A673 (cell line): Measurements from ENCODE around the gene MMS22L. TPM values are rescaled to one million over a fixed set of nuclear protein-coding genes. Genes with fewer than 3 reads are reported as not detected.

Experiments used
- BruUV-seq: library from RNA; stranded (reverse); fragments of 400-500 nt; replicated peaks from 2 replicates; lab custom pipeline; 2021; lab: Mats Ljungman, UMichigan
- CTCF ChIA-PET: fragments of 300-600 bp; sonication (Branson Sonifier 250); formaldehyde crosslinking; loops from one replicate; lab custom pipeline; 2022; ENCODE audit warnings: antibody characterized with exemption; lab: Charles Lee
- POLR2A ChIA-PET: fragments of 300-600 bp; sonication (Branson Sonifier 250); formaldehyde crosslinking; loops from one replicate; lab custom pipeline; 2022; ENCODE audit warnings: antibody characterized with exemption; ENCODE audit not compliant: low non-redundant PET; lab: Charles Lee
- DNase-seq: peaks from one replicate; pipeline ENCODE4 v3.0.0-alpha.2; 2015; ENCODE audit warnings: low spot score
- H3K27ac ChIP-seq: fragments of 200-600 bp; sonication (generic); 2 replicates; pipeline ENCODE4 v1.5.1; 2016; ENCODE audit warnings: mixed run types, low read depth, mild to moderate bottlenecking, mixed read lengths, antibody characterized with exemption, low read length; ENCODE audit not compliant: poor library complexity, severe bottlenecking
- H3K27me3 ChIP-seq: fragments of 200-600 bp; sonication (generic); replicated peaks from 2 replicates; pipeline ENCODE4 v1.6.1; 2017; ENCODE audit warnings: mixed run types, low read depth, mild to moderate bottlenecking, mixed read lengths, antibody characterized with exemption, low read length; ENCODE audit not compliant: insufficient read depth, poor library complexity
- H3K36me3 ChIP-seq: fragments of 200-600 bp; sonication (generic); 2 replicates; pipeline ENCODE4 v1.6.1; 2016; ENCODE audit warnings: mixed run types, mild to moderate bottlenecking, mixed read lengths, antibody characterized with exemption, low read length; ENCODE audit not compliant: insufficient read depth, poor library complexity, severe bottlenecking
- H3K4me1 ChIP-seq: fragments of 200-600 bp; sonication (generic); 2 replicates; pipeline ENCODE4 v1.6.1; 2017; ENCODE audit warnings: mixed run types, mild to moderate bottlenecking, mixed read lengths, antibody characterized with exemption, low read length; ENCODE audit not compliant: insufficient read depth, poor library complexity, severe bottlenecking
- H3K4me3 ChIP-seq: fragments of 200-600 bp; sonication (generic); 2 replicates; pipeline ENCODE4 v1.5.1; 2016; ENCODE audit warnings: low read depth, mixed run types, mild to moderate bottlenecking, mixed read lengths, low read length; ENCODE audit not compliant: poor library complexity, severe bottlenecking
- H3K9me3 ChIP-seq: fragments of 200-600 bp; sonication (generic); 2 replicates; pipeline ENCODE4 v1.6.1; 2016; ENCODE audit warnings: mixed run types, low read depth, mild to moderate bottlenecking, mixed read lengths, antibody characterized with exemption, low read length; ENCODE audit not compliant: poor library complexity, severe bottlenecking
- EZH2 ChIP-seq: fragments of 200-600 bp; sonication (generic); IDR thresholded peaks from 2 replicates; pipeline ENCODE4 v1.6.1; 2017; ENCODE audit warnings: borderline replicate concordance, low read depth, mild to moderate bottlenecking, mixed read lengths, antibody characterized with exemption, low read length; ENCODE audit not compliant: poor library complexity, severe bottlenecking
- intact Hi-C: fragments of 100-400 bp; cut with micrococcal nuclease; formaldehyde crosslinking; loops from one replicate; pipeline ENCODE4 v1.10.0; 2022; ENCODE audit not compliant: unreplicated experiment
- total RNA-seq: library from RNA; stranded (reverse); gene quantifications from 2 replicates; pipeline ENCODE4 v1.2.3, GENCODE V29; 2021
- TF ChIP-seq, protein P1 (sequence below): fragments of 300-800, 200-600 bp; sonication (generic); conservative IDR thresholded peaks from 2 replicates; pipeline ENCODE4 v1.5.1; 2017; ENCODE audit warnings: low read depth, mild to moderate bottlenecking, antibody characterized with exemption, low read length, moderate library complexity, mixed read lengths

The MMS22L gene
- total RNA-seq, 1 experiment from 2014 or later: 59.2 TPM

DNA sequence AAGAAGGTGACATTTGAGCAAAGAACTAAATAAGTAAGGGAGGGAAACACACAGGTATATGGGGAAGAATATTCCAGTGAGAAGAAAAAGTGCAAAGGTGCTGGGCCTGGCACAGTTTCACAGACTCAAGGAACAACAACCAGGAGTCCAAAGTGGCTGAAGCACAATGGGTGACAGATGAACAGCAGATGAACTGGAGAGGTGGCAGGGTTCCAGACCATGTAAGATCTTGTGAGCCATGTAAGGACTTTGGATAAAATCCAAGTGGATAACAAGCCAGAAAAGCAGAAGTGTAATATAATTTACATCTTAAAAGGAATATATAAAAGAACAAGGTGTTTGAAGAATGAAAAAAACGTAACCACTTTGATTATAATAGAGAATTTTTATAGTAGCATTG, 87.9 kb downstream of the MMS22L start:
- intact Hi-C loops: no loop called here
- no peak overlapping the region for H3K4me3 ChIP-seq
- ChIA-PET CTCF (no interaction called here), POLR2A (no interaction called here)
- BruUV-seq: no TSS peak
- no peaks in the 10 kb centered on the region for H3K36me3 ChIP-seq
- H3K27ac ChIP-seq: no peak overlapping the region
- no peaks in the 10 kb centered on the region for H3K9me3 ChIP-seq
- TF ChIP-seq, protein P1, sequence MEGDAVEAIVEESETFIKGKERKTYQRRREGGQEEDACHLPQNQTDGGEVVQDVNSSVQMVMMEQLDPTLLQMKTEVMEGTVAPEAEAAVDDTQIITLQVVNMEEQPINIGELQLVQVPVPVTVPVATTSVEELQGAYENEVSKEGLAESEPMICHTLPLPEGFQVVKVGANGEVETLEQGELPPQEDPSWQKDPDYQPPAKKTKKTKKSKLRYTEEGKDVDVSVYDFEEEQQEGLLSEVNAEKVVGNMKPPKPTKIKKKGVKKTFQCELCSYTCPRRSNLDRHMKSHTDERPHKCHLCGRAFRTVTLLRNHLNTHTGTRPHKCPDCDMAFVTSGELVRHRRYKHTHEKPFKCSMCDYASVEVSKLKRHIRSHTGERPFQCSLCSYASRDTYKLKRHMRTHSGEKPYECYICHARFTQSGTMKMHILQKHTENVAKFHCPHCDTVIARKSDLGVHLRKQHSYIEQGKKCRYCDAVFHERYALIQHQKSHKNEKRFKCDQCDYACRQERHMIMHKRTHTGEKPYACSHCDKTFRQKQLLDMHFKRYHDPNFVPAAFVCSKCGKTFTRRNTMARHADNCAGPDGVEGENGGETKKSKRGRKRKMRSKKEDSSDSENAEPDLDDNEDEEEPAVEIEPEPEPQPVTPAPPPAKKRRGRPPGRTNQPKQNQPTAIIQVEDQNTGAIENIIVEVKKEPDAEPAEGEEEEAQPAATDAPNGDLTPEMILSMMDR: no peak
- no peak for TF ChIP-seq EZH2
- H3K4me1 ChIP-seq: peaks cover 18% of the 10 kb centered on the region
- no peaks in the 10 kb centered on the region for H3K27me3 ChIP-seq
- DNase-seq: no peak

GRCh38 chr6:97189767-97190166, 93.2 kb downstream of the MMS22L start:
- intact Hi-C loops: loop anchor here (10.0 kb wide), 3 partner anchors 115 to 845 kb away; no protein-coding TSS in a partner anchor

DNA sequence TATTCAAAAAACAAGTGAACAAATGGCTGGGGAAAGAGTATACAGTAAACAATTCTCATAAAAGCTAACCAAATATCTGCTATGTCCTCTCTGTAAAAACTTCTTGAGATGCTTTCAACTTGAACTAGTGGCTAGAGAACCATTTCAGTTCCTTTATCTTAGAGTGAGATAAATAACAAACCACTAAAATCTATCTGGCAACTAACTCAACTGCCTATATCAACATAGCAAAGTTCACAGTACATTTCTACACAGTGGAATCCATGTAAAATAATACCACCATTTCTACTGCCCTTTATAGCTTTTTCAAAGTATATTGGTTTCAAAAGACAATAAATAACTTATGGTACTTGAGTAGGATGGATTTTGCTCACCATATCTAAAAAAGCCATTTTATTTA, 95.1 kb downstream of the MMS22L start:
- no peak for DNase-seq
- H3K4me1 ChIP-seq: peaks cover 36% of the 10 kb centered on the region
- ChIA-PET POLR2A (no interaction called here), CTCF (no interaction called here)
- intact Hi-C loops: loop anchor here (2.0 to 10.0 kb wide), 5 partner anchors 113 to 1657 kb away; no protein-coding TSS in a partner anchor
- peak overlapping the region; percentile 1 for H3K27ac ChIP-seq
- TF ChIP-seq EZH2: no peak
- TF ChIP-seq, protein P1: no peak
- no TSS peak for BruUV-seq
- H3K27me3 ChIP-seq: no peaks in the 10 kb centered on the region
- H3K4me3 ChIP-seq: no peak overlapping the region
- no peaks in the 10 kb centered on the region for H3K9me3 ChIP-seq
- H3K36me3 ChIP-seq: peaks cover 4% of the 10 kb centered on the region

More at GRCh38 chr6:97189767-97190166, 93.2 kb downstream of the MMS22L start:
- Histone ChIP-seq H3K4me1 (peaks cover 36% of the 10 kb centered on the region), H3K9me3 (no peaks in the 10 kb centered on the region), H3K27me3 (no peaks in the 10 kb centered on the region), H3K4me3 (no peak overlapping the region), H3K36me3 (peaks cover 4% of the 10 kb centered on the region), H3K27ac (peak overlapping the region; percentile 41)
- ChIA-PET CTCF (interaction anchor here (0.7 to 2.0 kb wide), 2 partner anchors 25 to 248 kb away, joined by 3 to 15 read pairs; no protein-coding TSS in a partner anchor), POLR2A (interaction anchor here (0.6 kb wide), 2 partner anchors 50 to 463 kb away, joined by 3 read pairs; no protein-coding TSS in a partner anchor)
- no TSS peak for BruUV-seq
- no peak for TF ChIP-seq EZH2
- TF ChIP-seq, protein P1: no peak
- peak; percentile 85 for DNase-seq
